Measurements from ENCODE around the gene ATP6V1G1.

Gene ATP6V1G1

DNA sequence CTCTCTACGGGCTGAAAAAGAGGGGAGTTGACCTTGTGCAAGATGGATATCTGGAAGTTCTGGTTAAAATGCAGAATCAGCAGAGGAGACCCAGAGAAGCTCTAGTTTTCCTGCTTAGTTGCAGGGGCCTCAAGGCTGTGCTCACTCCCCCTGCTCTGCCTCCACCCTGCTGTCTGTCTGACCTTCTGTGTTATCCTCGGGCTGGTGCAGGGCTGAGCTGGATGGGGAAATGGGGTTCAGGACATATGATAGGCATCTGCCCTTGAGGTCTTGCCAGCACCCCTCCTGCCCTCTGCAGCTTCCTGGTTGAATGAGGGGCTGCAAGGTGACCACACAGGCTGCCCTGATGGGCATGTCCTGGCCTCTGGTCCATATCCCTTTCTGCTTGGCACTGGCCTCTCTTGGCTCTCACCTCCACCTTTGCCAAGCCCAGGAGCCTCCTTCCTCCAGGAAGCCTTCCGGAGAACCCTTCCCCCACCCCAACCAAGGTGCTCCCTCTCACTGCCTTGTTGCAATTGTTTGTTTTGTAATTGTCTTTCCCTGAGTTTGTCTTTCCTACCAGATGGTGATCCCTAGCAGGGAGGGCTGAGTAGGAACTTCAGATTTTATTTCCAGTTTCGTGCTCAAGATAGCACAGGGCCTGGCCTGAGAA lies 24.8 kb downstream of the ATP6V1G1 start:
- in situ Hi-C loops (cut with HindIII; ENCODE audit: low sequenced_read_pairs) = no loop called here
- H3K4me3 ChIP-seq (ENCODE audit: low read depth, low read length) = peak overlapping the region; percentile 54
- TF ChIP-seq, protein P1, sequence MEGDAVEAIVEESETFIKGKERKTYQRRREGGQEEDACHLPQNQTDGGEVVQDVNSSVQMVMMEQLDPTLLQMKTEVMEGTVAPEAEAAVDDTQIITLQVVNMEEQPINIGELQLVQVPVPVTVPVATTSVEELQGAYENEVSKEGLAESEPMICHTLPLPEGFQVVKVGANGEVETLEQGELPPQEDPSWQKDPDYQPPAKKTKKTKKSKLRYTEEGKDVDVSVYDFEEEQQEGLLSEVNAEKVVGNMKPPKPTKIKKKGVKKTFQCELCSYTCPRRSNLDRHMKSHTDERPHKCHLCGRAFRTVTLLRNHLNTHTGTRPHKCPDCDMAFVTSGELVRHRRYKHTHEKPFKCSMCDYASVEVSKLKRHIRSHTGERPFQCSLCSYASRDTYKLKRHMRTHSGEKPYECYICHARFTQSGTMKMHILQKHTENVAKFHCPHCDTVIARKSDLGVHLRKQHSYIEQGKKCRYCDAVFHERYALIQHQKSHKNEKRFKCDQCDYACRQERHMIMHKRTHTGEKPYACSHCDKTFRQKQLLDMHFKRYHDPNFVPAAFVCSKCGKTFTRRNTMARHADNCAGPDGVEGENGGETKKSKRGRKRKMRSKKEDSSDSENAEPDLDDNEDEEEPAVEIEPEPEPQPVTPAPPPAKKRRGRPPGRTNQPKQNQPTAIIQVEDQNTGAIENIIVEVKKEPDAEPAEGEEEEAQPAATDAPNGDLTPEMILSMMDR (IDR thresholded peaks at IDR 0.05; ENCODE audit: low read depth, low read length, missing control alignments) = no peak
- DNase-seq (ENCODE audit: low read depth) = no peak

DNA sequence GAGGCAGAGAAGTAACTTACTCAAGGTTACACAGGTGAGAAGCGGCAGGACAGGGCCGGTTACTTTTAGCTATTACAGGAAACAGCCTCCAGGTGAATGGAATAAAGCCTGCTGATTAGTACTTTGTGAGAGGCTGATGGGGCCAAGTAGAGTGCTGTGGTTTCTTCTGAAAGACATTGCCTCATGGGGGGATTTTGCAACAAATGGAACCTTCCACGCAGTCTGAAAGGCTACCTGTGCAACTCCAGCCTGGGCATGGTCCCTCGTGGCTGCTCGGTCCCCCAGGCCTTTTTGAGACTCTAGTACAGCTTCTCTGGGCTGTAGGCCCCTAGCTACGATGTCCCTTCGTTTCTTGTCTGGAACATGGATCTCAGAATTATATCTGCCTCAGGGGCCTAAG lies 25.5 kb downstream of the ATP6V1G1 start:
- in situ Hi-C loops (cut with HindIII; ENCODE audit: low sequenced_read_pairs) = no loop called here
- TF ChIP-seq, protein P1 (IDR thresholded peaks at IDR 0.05; ENCODE audit: low read depth, low read length, missing control alignments) = no peak
- no peak overlapping the region for H3K4me3 ChIP-seq (ENCODE audit: low read depth, low read length)
- no peak for DNase-seq (ENCODE audit: low read depth)

DNA sequence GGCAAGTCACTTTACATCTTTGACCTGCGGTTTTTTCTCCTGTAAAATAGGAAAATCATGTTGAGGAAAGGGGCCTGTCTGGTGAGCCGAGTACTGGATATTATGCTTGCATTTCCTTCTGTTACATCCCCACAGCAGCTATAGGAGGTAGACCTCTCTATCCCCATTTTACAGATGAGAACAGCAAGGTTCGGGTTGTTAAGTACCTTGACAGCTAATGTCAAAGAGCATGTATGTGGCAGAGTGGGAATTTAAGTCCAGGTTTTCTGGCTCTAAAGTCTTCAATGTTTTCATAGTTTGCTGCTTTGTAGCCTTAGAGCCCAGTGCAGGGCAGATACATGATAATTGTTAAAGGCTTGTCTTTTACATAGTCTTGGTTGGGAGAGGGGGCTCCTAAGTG lies 26.4 kb downstream of the ATP6V1G1 start:
- TF ChIP-seq, protein P1 (IDR thresholded peaks at IDR 0.05; ENCODE audit: low read depth, low read length, missing control alignments) = no peak
- DNase-seq (ENCODE audit: low read depth) = no peak
- in situ Hi-C loops (cut with HindIII; ENCODE audit: low sequenced_read_pairs) = no loop called here
- H3K4me3 ChIP-seq (ENCODE audit: low read depth, low read length) = no peak overlapping the region

DNA sequence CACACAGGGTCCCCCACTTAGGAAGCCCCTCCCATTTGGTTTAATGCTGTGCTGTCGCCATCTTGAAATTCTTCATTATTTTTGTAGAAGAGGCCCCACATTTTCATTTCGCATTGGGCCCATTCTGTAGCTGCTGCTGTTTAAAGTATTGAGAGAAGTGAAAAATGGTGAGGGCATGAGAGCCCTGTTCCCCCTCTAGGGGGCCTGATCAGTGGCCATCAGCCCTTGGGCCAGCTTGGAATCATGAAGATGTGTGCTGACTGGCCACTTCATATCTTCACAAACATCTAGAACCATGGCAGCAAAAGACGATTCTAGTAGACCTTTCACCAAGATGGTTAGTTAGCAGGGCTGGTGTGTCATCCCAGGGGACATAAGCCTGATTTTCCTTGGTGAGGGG lies 26.8 kb downstream of the ATP6V1G1 start:
- no peak overlapping the region for H3K4me3 ChIP-seq (ENCODE audit: low read depth, low read length)
- no peak for DNase-seq (ENCODE audit: low read depth)
- in situ Hi-C loops (cut with HindIII; ENCODE audit: low sequenced_read_pairs) = no loop called here
- TF ChIP-seq, protein P1 (IDR thresholded peaks at IDR 0.05; ENCODE audit: low read depth, low read length, missing control alignments) = no peak

DNA sequence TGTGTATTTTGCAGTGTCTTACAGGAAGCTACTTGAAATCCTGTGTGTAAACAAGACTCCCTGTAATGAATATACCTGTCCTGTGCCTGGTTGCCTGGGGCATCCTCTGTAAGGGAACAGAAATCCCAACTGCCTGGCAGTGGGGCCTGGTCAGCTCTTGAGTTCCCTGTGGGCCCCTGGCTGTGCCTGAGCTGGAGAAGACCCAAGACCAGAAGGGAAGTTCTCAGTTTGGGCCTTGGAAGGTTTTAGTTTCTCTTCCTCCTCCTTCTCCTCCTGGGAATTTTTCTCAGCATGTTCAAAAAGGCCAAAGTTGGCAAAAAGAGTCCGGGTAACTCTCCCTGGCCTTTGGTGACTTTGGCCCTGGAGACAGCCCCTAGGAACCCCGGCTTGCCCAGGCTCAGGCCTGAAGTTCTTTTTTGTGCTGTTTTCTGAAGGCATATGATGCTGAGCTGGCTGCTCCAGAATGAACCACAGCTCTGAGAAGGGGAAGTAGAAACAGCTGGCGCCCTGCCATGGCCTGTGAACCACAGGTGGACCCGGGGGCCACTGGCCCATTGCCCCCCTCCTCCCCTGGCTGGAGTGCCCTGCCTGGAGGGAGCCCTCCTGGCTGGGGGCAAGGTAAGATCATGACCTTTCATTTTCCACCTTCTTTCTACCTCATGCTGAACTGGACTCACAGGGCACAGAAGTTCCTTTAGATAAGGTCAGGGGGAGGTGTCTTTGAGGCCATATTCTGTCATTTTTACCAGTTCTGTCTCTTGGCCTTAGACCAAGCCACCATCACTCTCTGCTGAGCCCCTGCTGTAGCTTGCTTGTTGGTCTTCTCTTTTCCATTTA lies 29.3 kb downstream of the ATP6V1G1 start:
- in situ Hi-C loops (cut with HindIII; ENCODE audit: low sequenced_read_pairs) = no loop called here
- DNase-seq (ENCODE audit: low read depth) = no peak
- TF ChIP-seq, protein P1 (IDR thresholded peaks at IDR 0.05; ENCODE audit: low read depth, low read length, missing control alignments) = no peak
- H3K4me3 ChIP-seq (ENCODE audit: low read depth, low read length) = no peak overlapping the region

DNA sequence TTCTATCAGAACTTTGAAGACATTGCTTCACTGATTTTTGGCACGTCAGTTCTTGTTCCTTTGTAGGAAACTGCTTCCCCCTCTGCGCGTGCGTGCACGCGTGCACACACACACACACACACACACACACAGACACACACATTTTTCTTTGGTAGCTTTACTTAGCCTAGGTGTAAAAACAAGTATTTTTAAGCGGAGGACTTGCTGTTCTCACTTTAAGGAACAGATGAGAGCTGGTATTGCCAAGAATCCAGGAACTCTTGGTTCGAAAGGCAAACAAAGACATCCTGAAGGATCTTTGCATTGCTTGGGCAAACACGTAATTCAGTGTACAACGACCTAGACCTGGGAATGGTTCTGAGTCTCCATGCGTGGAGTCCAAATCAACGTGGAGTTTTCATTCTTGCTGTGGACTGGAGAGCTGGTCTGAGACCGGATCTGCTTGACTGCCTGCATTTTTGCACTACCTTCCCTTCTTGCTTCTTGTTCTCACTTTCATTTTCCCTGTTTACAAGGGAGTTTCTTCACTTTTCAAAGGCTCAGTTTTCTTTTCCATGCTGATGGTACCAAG lies 31.7 kb downstream of the ATP6V1G1 start:
- TF ChIP-seq, protein P1 (IDR thresholded peaks at IDR 0.05; ENCODE audit: low read depth, low read length, missing control alignments) = no peak
- H3K4me3 ChIP-seq (ENCODE audit: low read depth, low read length) = no peak overlapping the region
- in situ Hi-C loops (cut with HindIII; ENCODE audit: low sequenced_read_pairs) = no loop called here
- no peak for DNase-seq (ENCODE audit: low read depth)

Measured in astrocyte of the cerebellum (primary cell).